HepG2 (cell line): Measurements from ENCODE around the gene ZNF292. TPM values are rescaled to one million over a fixed set of nuclear protein-coding genes. Genes with fewer than 3 reads are reported as not detected.

ENCODE experiments used
- ESRRA ChIP-seq: sonication (generic); formaldehyde crosslinking; IDR thresholded peaks from 2 replicates; pipeline ENCODE4 v1.5.1; 2020; ENCODE audit warnings: mild to moderate bottlenecking, low read depth, missing genetic modification reagents
- FIP1L1 ChIP-seq: fragments of 200-400 bp; formaldehyde crosslinking; IDR thresholded peaks from 2 replicates; pipeline ENCODE4 v1.6.1; 2018; ENCODE audit warnings: low read depth, mild to moderate bottlenecking, low read length, moderate library complexity, borderline replicate concordance; ENCODE audit not compliant: insufficient read depth
- GRHL1 ChIP-seq: sonication (generic); formaldehyde crosslinking; conservative IDR thresholded peaks from 2 replicates; pipeline ENCODE4 v1.8.0; 2022; ENCODE audit warnings: missing genetic modification reagents
- MED1 ChIP-seq: sonication (generic); formaldehyde crosslinking; IDR thresholded peaks from 2 replicates; pipeline ENCODE4 v1.4.0; 2020; ENCODE audit warnings: missing genetic modification reagents
- MTA3 ChIP-seq: sonication (generic); formaldehyde crosslinking; IDR thresholded peaks from 2 replicates; pipeline ENCODE4 v1.4.0; 2020; ENCODE audit warnings: missing genetic modification reagents
- NR0B2 ChIP-seq: sonication (generic); formaldehyde crosslinking; IDR thresholded peaks from 2 replicates; pipeline ENCODE4 v1.4.0; 2020; ENCODE audit warnings: mild to moderate bottlenecking, missing genetic modification reagents
- PHF8 ChIP-seq: sonication (generic); formaldehyde crosslinking; IDR thresholded peaks from 2 replicates; pipeline ENCODE4 v1.5.0; 2020; ENCODE audit warnings: missing genetic modification reagents
- PREB ChIP-seq: sonication (generic); formaldehyde crosslinking; IDR thresholded peaks from 2 replicates; pipeline ENCODE4 v1.4.0; 2020; ENCODE audit warnings: missing genetic modification reagents
- ZBTB2 ChIP-seq: sonication (generic); formaldehyde crosslinking; IDR thresholded peaks from 2 replicates; pipeline ENCODE4 v1.8.0; 2022; ENCODE audit warnings: low read depth, missing genetic modification reagents
- ZBTB26 ChIP-seq: IDR thresholded peaks from 2 replicates; pipeline ENCODE4 v1.6.1; 2016; ENCODE audit warnings: missing compliant biosample characterization, missing genetic modification reagents, borderline replicate concordance
- ZBTB3 ChIP-seq: sonication (generic); formaldehyde crosslinking; IDR thresholded peaks from 2 replicates; pipeline ENCODE4 v1.4.0; 2020; ENCODE audit warnings: low read depth, mild to moderate bottlenecking, moderate library complexity, missing genetic modification reagents, borderline replicate concordance
- ZBTB37 ChIP-seq: sonication (generic); formaldehyde crosslinking; IDR thresholded peaks from 2 replicates; pipeline ENCODE4 v1.4.0; 2020; ENCODE audit warnings: mild to moderate bottlenecking, missing genetic modification reagents
- ZBTB42 ChIP-seq: sonication (generic); formaldehyde crosslinking; IDR thresholded peaks from 2 replicates; pipeline ENCODE4 v1.5.0; 2020; ENCODE audit warnings: mild to moderate bottlenecking, missing genetic modification reagents
- ZNF207 ChIP-seq: fragments of 450-650 bp; IDR thresholded peaks from 2 replicates; pipeline ENCODE4 v1.6.1; 2016; ENCODE audit warnings: antibody characterized with exemption, borderline replicate concordance
- ZNF329 ChIP-seq: sonication (generic); formaldehyde crosslinking; IDR thresholded peaks from 2 replicates; pipeline ENCODE4 v1.9.0; 2021; ENCODE audit warnings: low read depth, mild to moderate bottlenecking, missing genetic modification reagents
- ZNF382 ChIP-seq: sonication (generic); formaldehyde crosslinking; IDR thresholded peaks from 2 replicates; pipeline ENCODE4 v1.5.0; 2020; ENCODE audit warnings: missing genetic modification reagents, mild to moderate bottlenecking, borderline replicate concordance
- ZNF430 ChIP-seq: sonication (generic); formaldehyde crosslinking; IDR thresholded peaks from 2 replicates; pipeline ENCODE4 v1.9.0; 2021; ENCODE audit warnings: mild to moderate bottlenecking, missing genetic modification reagents
- ZNF580 ChIP-seq: IDR thresholded peaks from 2 replicates; pipeline ENCODE4 v1.6.1; 2016; ENCODE audit warnings: low read depth, borderline replicate concordance
- ZNF605 ChIP-seq: sonication (generic); formaldehyde crosslinking; IDR thresholded peaks from 2 replicates; pipeline ENCODE4 v1.8.0; 2022; ENCODE audit warnings: mild to moderate bottlenecking, missing genetic modification reagents
- polyA plus RNA-seq, 8 experiments: library from polyadenylated mRNA; depleted of rRNA in 3 of 8; stranded (reverse) in 7 of 8; unstranded in 1 of 8; fragments of >200 nt; fragmentation: Illumina TruSeq in 4 of 8; extraction: Trizol in 4 of 8; gene quantifications; 2 replicates each; pipeline versions ENCODE4 v1.2.1 to v1.2.3, GENCODE V29; 2011 to 2016; ENCODE audit warnings: low read depth in 4 of 8, missing spikeins in 1 of 8, mixed read lengths in 1 of 8; ENCODE audit not compliant: insufficient read depth in 1 of 8
- total RNA-seq, 5 experiments: library from RNA; depleted of rRNA; stranded (reverse); fragments of >200 nt; fragmentation: Illumina TruSeq; extraction: Trizol; gene quantifications; 2 replicates each; pipeline ENCODE4 v1.2.3, GENCODE V29; 2016; ENCODE audit warnings: low read depth in 1 of 5

ZNF292 gene
- total and polyA plus RNA-seq, 2 of the 13 experiments (the other 11 are each of a cell fraction or from before 2014, with no cell fraction given), result 9.9 to 12.8 TPM

- TF ChIP-seq NR0B2 (CRISPR knock-in tag), result no peak; the same call in 1 of the 2 replicates
- no peak for TF ChIP-seq FIP1L1
- no peak for TF ChIP-seq ZNF382
- TF ChIP-seq MTA3, result no peak
- peak; percentile 98 for TF ChIP-seq ZNF430 (CRISPR knock-in tag)
- TF ChIP-seq PREB, result no peak
- TF ChIP-seq ZBTB42, result no peak
- TF ChIP-seq ZBTB2, result peak; percentile 91
- TF ChIP-seq ZBTB3, result peak; percentile 48; the same call in 1 of the 2 replicates
- no peak for TF ChIP-seq ESRRA
- peak; percentile 77; the same call in 1 of the 2 replicates for TF ChIP-seq ZBTB26 (CRISPR knock-in tag)
- no peak; the same call in 1 of the 2 replicates for TF ChIP-seq ZNF329 (CRISPR knock-in tag)
- TF ChIP-seq GRHL1 (CRISPR knock-in tag), result no peak; the same call in 1 of the 2 replicates
- TF ChIP-seq ZNF605 (CRISPR knock-in tag), result peak; percentile 98
- peak; percentile 71; the same call in 1 of the 2 replicates for TF ChIP-seq ZBTB37 (CRISPR knock-in tag)
- TF ChIP-seq PHF8 (CRISPR knock-in tag), result peak; percentile 96
- peak; percentile 66 for TF ChIP-seq ZNF580
- TF ChIP-seq MED1 (CRISPR knock-in tag), result peak; percentile 91
- TF ChIP-seq ZNF207, result 0 out of 2 replicates have a peak, but pooled peaks have one; percentile 79
Observed at GRCh38 chr6:87154993-87155841, at the start of gene ZNF292 (continued).
